GM21786 (cell line): ENCODE measurements around the gene ALPL.

Experiments
- ATAC-seq: cut with Tn5 transposase; IDR thresholded peaks from one replicate; pipeline ENCODE4 v1.9.1; 2021; ENCODE audit not compliant: unreplicated experiment

ALPL gene

GRCh38 chr1:21574466-21575151 lies 65.4 kb downstream of the ALPL start:
- no peak for ATAC-seq

DNA sequence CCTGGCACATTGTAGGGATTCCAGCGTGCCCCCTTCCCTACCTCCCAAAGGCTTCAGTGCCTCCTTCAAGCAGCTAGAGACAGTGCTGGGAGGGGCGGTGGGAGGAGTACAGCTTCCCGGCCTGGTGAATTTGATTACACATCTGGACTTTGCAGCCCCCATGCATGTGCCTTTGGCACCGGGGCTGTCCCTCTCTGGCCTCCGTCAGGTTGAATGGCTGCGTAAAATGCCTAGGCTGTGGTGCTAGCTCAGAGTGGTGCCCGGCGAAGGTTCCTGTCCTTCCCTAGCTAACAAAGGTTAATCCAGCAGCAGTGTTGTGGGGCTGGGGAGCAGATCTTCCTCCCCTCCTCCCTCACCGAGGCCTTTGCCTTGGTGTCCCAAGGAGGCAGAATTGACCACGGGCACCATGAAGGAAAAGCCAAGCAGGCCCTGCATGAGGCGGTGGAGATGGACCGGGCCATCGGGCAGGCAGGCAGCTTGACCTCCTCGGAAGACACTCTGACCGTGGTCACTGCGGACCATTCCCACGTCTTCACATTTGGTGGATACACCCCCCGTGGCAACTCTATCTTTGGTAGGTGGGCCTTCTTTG lies 66.2 kb downstream of the ALPL start:
- no peak for ATAC-seq

GRCh38 chr1:21576031-21576797 lies 67.0 kb downstream of the ALPL start:
- ATAC-seq = no peak

DNA sequence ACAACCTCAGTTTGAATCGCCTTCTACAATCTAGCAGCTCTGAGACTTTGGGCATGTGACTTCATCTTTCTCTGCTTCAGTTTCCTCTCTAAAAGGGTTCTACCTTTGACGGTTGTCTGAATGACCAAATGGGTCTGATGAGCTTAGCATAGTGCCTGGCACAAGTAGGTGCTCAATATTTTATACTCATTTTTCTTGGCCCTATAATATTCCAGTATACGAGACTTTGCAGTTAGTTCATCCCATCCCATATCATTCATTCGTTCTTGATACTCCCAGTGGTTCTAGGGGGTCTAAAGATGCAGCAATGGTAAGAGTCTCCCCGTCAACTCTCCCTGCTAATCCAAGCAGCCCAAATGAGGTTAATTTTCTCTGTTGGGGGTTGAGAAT lies 67.6 kb downstream of the ALPL start:
- ATAC-seq = no peak

DNA sequence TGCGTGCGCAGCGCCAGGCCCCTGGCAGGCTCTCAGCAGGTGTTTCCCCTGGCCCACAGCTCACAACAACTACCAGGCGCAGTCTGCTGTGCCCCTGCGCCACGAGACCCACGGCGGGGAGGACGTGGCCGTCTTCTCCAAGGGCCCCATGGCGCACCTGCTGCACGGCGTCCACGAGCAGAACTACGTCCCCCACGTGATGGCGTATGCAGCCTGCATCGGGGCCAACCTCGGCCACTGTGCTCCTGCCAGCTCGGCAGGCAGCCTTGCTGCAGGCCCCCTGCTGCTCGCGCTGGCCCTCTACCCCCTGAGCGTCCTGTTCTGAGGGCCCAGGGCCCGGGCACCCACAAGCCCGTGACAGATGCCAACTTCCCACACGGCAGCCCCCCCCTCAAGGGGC lies 68.1 kb downstream of the ALPL start:
- no peak for ATAC-seq

GRCh38 chr1:21577933-21578332 lies 68.7 kb downstream of the ALPL start:
- ATAC-seq = no peak

DNA sequence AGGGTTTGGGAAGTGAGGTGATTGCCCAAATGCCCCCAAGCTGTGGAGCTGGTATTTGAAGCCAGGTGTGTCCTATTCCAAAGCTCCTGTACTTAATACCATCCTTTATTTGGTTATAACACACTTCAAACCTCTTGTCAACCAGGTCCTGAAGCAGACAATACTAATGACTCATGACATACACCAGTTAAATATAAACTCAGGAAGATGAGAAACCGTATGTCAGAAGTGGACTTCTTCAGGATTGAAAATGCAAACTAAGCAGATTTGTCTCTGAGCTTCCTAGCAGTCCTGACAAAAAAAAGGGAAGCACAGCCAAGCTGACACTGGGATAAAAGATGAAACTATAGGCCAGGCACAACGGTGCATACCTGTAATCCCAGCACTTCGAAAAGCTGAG lies 70.6 kb downstream of the ALPL start:
- ATAC-seq = no peak

DNA sequence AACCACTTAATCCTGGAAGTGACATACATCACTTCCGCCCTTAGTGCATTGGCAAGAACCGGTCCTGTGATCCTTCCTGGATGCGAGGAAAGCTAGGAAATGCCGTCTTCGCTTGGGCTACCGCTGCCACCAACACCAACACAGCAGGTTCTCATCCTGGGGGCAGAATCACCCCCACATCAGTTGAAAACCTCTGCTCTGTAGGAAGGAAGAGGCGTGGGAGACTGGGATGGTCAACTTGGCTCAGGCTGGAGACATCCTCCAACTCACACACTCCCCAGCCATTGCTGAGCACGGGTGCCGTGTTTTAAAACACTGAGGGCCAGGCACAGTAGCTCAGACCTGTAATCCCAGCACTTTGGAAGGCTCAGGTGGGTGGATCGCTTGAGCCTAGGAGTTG lies 74.9 kb downstream of the ALPL start:
- ATAC-seq = no peak

- ATAC-seq = no peak
Measured at GRCh38 chr1:21585037-21585436, 75.8 kb downstream of the ALPL start.

GRCh38 chr1:21586222-21586621 lies 77.0 kb downstream of the ALPL start:
- no peak for ATAC-seq

DNA sequence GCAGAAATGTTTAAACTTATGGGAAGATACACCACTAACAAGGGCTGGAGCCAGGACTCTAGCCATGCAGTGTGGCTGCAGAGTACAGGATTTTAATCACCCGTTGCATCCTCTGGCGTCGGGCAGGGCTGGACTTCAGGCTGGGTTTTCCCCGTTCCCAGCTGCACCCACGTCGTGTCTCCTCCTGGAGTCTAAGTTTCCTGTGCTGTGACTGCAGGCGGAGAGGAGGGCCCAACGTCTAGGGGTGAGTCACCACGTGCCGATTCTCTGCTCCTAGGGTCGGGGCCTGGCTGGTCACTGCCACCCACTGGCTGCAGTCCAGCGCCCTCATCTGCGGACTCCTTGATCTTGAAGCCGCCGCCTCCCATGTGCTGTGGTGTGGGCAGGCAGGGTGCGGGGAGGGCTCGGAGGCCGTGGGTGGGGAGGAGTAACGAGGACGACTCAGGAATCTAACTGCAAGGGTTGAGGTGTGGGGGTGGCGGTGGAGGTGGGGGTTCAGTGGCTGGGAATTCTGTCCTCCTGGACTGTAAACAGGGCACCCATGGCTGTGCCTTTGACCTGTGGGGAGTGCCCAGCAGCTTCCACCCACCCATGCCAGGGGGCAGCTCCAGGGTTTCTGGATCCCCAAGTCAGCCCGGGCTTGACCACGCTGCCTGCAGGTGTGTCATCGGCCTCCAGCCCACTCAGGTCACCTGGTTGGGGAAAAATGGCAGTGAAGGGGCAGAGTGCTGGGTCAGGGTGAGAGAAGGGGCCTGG lies 77.8 kb downstream of the ALPL start:
- ATAC-seq = no peak

- no peak for ATAC-seq
Measured at GRCh38 chr1:21587602-21587953, 78.4 kb downstream of the ALPL start.

- no peak for ATAC-seq
Measured at GRCh38 chr1:21589618-21590017, 80.4 kb downstream of the ALPL start.

GRCh38 chr1:21590126-21590880 lies 81.1 kb downstream of the ALPL start:
- ATAC-seq = no peak

DNA sequence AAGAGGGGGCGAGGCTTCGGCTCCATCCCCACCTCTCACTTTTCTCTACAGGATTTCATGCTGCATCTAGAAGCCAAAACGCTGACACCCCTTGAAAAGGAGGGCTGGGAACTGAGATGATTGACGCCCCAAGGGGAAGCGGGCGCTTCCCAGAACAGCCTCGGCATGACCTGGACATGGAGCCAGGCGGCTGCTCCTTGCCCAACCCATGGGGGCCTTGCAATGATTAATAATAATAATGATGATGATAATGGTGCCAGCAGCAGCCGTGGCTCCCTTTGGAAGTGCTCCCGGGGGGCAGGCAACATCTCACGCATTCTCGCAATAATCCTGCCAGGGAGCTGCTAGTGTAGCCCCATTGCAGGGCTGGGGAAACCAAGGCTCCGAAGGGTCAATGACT lies 81.7 kb downstream of the ALPL start:
- ATAC-seq = no peak

DNA sequence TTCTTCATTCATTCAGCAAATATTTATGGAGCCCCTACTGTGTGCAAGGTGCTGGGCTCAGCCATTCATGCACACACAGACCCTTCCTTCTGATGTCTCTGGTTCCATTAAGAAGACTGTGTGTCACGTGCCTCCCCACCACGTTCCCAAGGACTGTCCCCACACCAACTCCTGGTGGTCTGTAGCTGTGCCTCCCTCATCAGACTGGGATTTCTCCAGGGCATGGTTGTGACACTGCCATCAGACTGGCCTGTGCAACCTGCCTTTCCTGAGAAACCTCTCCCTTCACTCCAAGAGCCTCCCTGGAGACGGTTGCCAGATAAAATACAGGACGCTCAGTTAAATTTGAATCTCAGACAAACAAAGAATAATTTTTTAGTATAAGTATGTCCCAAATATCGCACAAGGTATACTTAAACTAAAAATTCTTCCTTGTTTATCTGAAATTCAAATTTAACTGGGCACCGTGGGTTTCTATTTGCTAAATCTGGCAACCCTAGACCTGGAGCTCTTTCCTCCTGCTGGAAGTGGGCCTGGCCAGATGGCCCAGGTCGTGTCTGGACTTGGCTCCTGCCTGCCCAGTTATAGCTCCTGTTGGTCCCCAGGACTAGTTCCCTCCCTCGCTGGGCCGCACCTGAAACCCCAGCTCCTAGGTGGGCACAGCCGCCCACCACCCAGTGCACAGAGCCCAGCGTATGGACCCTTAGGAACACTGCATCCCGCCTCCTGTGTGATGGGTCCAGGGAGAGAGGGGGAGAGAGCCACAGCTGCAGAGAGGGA lies 83.1 kb downstream of the ALPL start:
- ATAC-seq = no peak

DNA sequence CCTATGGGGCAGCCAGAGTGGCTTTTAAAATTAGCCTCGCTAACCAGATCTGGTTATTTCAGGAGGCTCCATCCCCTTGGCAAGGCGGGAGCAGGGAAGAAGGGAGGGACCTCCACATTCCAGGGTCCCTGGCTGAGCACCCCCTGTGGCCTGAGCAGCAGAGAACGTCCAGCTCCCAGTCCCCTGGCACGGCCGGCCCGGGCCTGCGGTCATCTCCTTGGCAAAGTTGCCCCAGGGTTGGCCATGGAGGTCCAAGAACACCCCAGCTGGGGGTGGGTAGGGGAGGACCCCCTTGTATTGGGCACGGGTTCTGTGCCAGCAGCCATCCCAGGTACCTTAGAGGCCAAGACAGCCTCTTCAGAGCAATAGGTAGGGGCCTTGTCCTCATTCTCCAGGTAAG lies 84.0 kb downstream of the ALPL start:
- ATAC-seq = no peak

DNA sequence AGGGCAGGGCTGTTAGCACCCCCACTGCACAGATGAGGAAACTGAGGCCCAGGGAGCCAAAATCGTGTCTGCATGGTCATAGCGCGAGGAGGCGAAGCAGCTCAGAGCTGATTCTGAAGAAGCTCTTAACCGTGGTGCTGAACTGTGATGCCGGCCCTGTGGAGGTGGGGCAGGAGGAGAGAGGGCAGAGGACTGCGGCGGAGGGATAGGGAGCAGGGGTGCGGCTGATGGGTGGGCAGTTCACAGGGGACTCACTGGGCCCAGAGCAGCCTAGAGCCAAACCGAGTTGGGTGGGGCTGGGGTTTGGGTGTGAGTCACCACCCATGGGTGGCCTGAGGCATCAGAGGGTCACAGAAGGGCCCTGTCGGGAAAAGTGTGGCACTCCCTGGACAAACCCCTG lies 85.3 kb downstream of the ALPL start:
- ATAC-seq = no peak

DNA sequence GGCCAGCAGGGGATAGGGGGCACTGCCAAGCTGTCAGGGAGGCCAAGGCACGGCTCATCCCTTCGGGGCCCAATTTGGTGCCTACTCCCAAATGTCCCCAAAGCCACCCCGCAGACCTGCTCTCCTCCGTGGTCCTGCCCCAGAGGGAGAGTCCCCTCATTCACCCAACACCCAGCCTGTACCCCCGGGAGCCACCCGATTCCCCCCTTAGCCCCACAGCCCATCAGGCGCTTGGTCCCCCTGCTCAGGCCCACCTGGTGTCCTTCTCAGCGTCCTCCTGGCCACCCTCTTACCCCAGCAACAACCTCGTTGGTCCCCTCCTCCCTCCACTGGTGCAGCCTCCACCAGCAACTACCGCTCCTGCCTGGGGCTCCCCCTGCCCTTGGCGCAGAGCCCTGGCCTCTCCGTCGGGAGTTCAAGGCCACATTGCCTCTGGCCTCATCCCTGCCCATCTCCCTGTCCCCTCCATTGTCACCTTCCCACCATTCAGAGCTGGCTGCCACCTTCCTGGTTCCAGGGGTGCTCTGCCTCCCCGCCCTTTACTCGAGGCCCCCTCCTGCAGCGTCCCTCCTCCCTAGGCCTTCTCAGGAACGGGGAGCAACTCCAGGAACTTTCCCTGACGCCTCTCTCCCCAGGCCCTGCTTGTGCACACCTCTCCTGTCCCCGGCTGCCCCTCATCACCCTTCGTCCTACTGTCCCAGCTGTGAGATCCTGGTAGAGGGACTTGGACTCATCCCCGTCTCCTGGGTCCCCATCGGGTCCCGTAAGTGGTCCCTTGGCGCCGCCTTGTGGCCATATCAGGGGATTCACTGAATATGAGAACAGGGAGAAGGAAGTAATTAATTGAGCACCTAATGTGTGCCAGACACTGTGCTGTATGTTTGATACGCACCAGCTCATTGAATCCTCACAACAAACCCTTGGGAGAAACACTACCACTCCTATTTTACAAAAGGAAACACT lies 86.0 kb downstream of the ALPL start:
- ATAC-seq = no peak
